HG02870 (cell line): ENCODE results near the gene PDE9A.

ENCODE experiments used
- ATAC-seq: cut with Tn5 transposase; IDR thresholded peaks from one replicate; pipeline ENCODE4 v1.9.1; 2021; ENCODE audit warnings: mild to moderate bottlenecking, moderate library complexity; ENCODE audit not compliant: unreplicated experiment

PDE9A gene

GRCh38 chr21:42815217-42815616, 161.8 kb downstream of the PDE9A start:
- no peak for ATAC-seq

- ATAC-seq, result no peak
These were observed 164.9 kb downstream of the PDE9A start for GRCh38 chr21:42818328-42818749.

GRCh38 chr21:42819861-42820615, 166.6 kb downstream of the PDE9A start:
- no peak for ATAC-seq

GRCh38 chr21:42820616-42821465, 167.4 kb downstream of the PDE9A start:
- ATAC-seq, result no peak
